ENCODE results near the gene NCK2. TPM values are rescaled to one million over a fixed set of nuclear protein-coding genes. Genes with fewer than 3 reads are reported as not detected.

Gene NCK2
- total and polyA plus RNA-seq, 9 of the 15 experiments (the other 6 are each of a cell fraction or from before 2014, with no cell fraction given): 0.90 to 27.9 (median 15.9) TPM

DNA sequence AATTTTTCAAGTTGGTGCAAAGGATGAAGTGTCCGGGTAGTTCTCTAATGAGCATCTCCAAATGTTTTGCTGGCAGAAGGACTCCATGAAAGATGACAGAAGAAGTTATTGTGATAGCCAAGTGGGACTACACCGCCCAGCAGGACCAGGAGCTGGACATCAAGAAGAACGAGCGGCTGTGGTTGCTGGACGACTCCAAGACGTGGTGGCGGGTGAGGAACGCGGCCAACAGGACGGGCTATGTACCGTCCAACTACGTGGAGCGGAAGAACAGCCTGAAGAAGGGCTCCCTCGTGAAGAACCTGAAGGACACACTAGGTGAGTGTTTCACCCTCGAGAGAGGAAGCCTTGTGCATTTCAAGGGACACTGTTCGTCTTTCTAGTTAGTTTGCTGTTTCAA, 110.3 kb downstream of the NCK2 start:
- Histone ChIP-seq H3K4me2 (ENCODE audit: insufficient read depth, low read length) (no peak overlapping the region), H3K4me3 (no peak overlapping the region), H3K79me2 (ENCODE audit: control insufficient read depth, insufficient read depth, low read length) (peaks cover 24% of the 10 kb centered on the region), H3K4me1 (replicated peaks in 1 of 2; ENCODE audit: control insufficient read depth in 2 of 2, insufficient read depth in 2 of 2, low read length in 2 of 2) (no peaks in the 10 kb centered on the region), H3K36me3 (ENCODE audit: control insufficient read depth, insufficient read depth, low read length) (peaks cover 26% of the 10 kb centered on the region; the same call in 1 of the 3 replicates), H2AFZ (ENCODE audit: low read depth, low read length) (no peak overlapping the region), H3K27ac (ENCODE audit: extremely low read depth, low read depth, low read length) (no peak overlapping the region), H3K27me3 (ENCODE audit: control insufficient read depth in 2 of 2, insufficient read depth in 2 of 2, low read length in 2 of 2) (no peaks in the 10 kb centered on the region), H3K9ac (ENCODE audit: insufficient read depth in 1 of 2, low read depth in 2 of 2, low read length in 2 of 2) (no peak overlapping the region), H3K9me1 (ENCODE audit: control insufficient read depth, insufficient read depth, low read length) (no peaks in the 10 kb centered on the region), H4K20me1 (replicated peaks; ENCODE audit: control insufficient read depth, insufficient read depth, low read length) (no peaks in the 10 kb centered on the region), H3K9me3 (replicated peaks; ENCODE audit: control insufficient read depth, insufficient read depth, low read depth, low read length) (no peaks in the 10 kb centered on the region)
- ATAC-seq (no peak), FAIRE-seq (no peak), DNase-seq (ENCODE audit: extremely low read depth in 1 of 4, low spot score in 3 of 4) (no peak)
- in situ Hi-C loops (cut with MboI): no loop called here
- ChIA-PET POLR2A (no interaction called here), CTCF (ENCODE audit: low intra/inter-chr PET ratio) (no interaction called here)
- WGBS (ENCODE audit: insufficient coverage, low coverage, missing lambda C conversion rate): 89% methylated on average over 7 of the region's 16 CpGs
- intact Hi-C loops (cut with micrococcal nuclease): loop anchor here (5.0 kb wide), 1 partner anchor 58 kb away; no protein-coding TSS in a partner anchor
- no TSS peak for BruUV-seq (replicated peaks)
- TF ChIP-seq TBP (optimal IDR thresholded peaks at IDR 0.05; ENCODE audit: low read depth, low read length) (no peak), C11orf30 (IDR thresholded peaks at IDR 0.05; ENCODE audit: low read depth) (no peak), TAF9B (IDR thresholded peaks at IDR 0.05; ENCODE audit: partially characterized antibody) (no peak), ZNF445 (CRISPR knock-in tag; IDR thresholded peaks at IDR 0.05; ENCODE audit: low read depth) (no peak), KLF10 (CRISPR knock-in tag; IDR thresholded peaks at IDR 0.05) (no peak), RBM25 (IDR thresholded peaks at IDR 0.05; ENCODE audit: low read depth, low read length, severe bottlenecking) (no peak), ETV5 (CRISPR knock-in tag; IDR thresholded peaks at IDR 0.05; ENCODE audit: low read depth) (no peak), MAFK (IDR thresholded peaks at IDR 0.05; ENCODE audit: low read length) (no peak), BDP1 (IDR thresholded peaks at IDR 0.05; ENCODE audit: insufficient read depth, insufficient read length) (no peak), CCAR2 (IDR thresholded peaks at IDR 0.05; ENCODE audit: low read depth, low read length) (no peak), MCM2 (IDR thresholded peaks at IDR 0.05; ENCODE audit: low read depth) (no peak)
- TF ChIP-seq, protein P1, sequence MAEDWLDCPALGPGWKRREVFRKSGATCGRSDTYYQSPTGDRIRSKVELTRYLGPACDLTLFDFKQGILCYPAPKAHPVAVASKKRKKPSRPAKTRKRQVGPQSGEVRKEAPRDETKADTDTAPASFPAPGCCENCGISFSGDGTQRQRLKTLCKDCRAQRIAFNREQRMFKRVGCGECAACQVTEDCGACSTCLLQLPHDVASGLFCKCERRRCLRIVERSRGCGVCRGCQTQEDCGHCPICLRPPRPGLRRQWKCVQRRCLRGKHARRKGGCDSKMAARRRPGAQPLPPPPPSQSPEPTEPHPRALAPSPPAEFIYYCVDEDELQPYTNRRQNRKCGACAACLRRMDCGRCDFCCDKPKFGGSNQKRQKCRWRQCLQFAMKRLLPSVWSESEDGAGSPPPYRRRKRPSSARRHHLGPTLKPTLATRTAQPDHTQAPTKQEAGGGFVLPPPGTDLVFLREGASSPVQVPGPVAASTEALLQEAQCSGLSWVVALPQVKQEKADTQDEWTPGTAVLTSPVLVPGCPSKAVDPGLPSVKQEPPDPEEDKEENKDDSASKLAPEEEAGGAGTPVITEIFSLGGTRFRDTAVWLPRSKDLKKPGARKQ (CRISPR knock-in tag; IDR thresholded peaks at IDR 0.05): no peak
- TF ChIP-seq, protein P2, sequence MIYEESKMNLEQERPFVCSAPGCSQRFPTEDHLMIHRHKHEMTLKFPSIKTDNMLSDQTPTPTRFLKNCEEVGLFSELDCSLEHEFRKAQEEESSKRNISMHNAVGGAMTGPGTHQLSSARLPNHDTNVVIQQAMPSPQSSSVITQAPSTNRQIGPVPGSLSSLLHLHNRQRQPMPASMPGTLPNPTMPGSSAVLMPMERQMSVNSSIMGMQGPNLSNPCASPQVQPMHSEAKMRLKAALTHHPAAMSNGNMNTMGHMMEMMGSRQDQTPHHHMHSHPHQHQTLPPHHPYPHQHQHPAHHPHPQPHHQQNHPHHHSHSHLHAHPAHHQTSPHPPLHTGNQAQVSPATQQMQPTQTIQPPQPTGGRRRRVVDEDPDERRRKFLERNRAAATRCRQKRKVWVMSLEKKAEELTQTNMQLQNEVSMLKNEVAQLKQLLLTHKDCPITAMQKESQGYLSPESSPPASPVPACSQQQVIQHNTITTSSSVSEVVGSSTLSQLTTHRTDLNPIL (CRISPR knock-in tag; IDR thresholded peaks at IDR 0.05): no peak
- TF ChIP-seq, protein P3, sequence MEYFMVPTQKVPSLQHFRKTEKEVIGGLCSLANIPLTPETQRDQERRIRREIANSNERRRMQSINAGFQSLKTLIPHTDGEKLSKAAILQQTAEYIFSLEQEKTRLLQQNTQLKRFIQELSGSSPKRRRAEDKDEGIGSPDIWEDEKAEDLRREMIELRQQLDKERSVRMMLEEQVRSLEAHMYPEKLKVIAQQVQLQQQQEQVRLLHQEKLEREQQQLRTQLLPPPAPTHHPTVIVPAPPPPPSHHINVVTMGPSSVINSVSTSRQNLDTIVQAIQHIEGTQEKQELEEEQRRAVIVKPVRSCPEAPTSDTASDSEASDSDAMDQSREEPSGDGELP (CRISPR knock-in tag; IDR thresholded peaks at IDR 0.05; ENCODE audit: borderline replicate concordance): no peak
- TF ChIP-seq, protein P4, sequence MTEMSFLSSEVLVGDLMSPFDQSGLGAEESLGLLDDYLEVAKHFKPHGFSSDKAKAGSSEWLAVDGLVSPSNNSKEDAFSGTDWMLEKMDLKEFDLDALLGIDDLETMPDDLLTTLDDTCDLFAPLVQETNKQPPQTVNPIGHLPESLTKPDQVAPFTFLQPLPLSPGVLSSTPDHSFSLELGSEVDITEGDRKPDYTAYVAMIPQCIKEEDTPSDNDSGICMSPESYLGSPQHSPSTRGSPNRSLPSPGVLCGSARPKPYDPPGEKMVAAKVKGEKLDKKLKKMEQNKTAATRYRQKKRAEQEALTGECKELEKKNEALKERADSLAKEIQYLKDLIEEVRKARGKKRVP (CRISPR knock-in tag; IDR thresholded peaks at IDR 0.05): no peak
- TF ChIP-seq, protein P5, sequence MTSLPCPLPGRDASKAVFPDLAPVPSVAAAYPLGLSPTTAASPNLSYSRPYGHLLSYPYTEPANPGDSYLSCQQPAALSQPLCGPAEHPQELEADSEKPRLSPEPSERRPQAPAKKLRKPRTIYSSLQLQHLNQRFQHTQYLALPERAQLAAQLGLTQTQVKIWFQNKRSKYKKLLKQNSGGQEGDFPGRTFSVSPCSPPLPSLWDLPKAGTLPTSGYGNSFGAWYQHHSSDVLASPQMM (CRISPR knock-in tag; IDR thresholded peaks at IDR 0.05): no peak
- TF ChIP-seq, protein P6, sequence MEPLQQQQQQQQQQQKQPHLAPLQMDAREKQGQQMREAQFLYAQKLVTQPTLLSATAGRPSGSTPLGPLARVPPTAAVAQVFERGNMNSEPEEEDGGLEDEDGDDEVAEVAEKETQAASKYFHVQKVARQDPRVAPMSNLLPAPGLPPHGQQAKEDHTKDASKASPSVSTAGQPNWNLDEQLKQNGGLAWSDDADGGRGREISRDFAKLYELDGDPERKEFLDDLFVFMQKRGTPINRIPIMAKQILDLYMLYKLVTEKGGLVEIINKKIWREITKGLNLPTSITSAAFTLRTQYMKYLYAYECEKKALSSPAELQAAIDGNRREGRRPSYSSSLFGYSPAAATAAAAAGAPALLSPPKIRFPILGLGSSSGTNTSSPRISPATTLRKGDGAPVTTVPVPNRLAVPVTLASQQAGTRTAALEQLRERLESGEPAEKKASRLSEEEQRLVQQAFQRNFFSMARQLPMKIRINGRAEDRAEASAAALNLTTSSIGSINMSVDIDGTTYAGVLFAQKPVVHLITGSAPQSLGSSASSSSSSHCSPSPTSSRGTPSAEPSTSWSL (CRISPR knock-in tag; IDR thresholded peaks at IDR 0.05; ENCODE audit: borderline replicate concordance): no peak

Measured in K562 (cell line).